Adipocyte (in vitro differentiated cells): ENCODE data around the gene SIDT2.
A peak's percentile ranks its signal among the peaks of the same experiment; 100 is the strongest.

ENCODE experiments used
- DNase-seq: peaks from one replicate; pipeline ENCODE4 v3.0.0-alpha.2; 2015; ENCODE audit warnings: low read depth
- H3K27me3 ChIP-seq: replicated peaks from 2 replicates; pipeline ENCODE4 v1.7.0; 2013; ENCODE audit warnings: mild to moderate bottlenecking, low read length, moderate library complexity; ENCODE audit not compliant: control insufficient read depth, insufficient read depth
- H3K36me3 ChIP-seq: 2 replicates; pipeline ENCODE4 v1.7.0; 2013; ENCODE audit warnings: low read length, mild to moderate bottlenecking, moderate library complexity; ENCODE audit not compliant: control insufficient read depth, insufficient read depth, severe bottlenecking
- H3K4me1 ChIP-seq: 2 replicates; pipeline ENCODE4 v1.7.0; 2013; ENCODE audit warnings: mild to moderate bottlenecking, low read length, moderate library complexity; ENCODE audit not compliant: control insufficient read depth, insufficient read depth
- H3K4me3 ChIP-seq: 2 replicates; pipeline ENCODE4 v1.7.0; 2013; ENCODE audit warnings: mild to moderate bottlenecking, low read length, moderate library complexity
- H3K9ac ChIP-seq: 2 replicates; pipeline ENCODE4 v1.7.0; 2013; ENCODE audit warnings: mild to moderate bottlenecking, low read length, moderate library complexity
- H3K9me3 ChIP-seq: 2 replicates; pipeline ENCODE4 v1.7.0; 2013; ENCODE audit warnings: mild to moderate bottlenecking, low read length, moderate library complexity; ENCODE audit not compliant: control insufficient read depth

Gene SIDT2

DNA sequence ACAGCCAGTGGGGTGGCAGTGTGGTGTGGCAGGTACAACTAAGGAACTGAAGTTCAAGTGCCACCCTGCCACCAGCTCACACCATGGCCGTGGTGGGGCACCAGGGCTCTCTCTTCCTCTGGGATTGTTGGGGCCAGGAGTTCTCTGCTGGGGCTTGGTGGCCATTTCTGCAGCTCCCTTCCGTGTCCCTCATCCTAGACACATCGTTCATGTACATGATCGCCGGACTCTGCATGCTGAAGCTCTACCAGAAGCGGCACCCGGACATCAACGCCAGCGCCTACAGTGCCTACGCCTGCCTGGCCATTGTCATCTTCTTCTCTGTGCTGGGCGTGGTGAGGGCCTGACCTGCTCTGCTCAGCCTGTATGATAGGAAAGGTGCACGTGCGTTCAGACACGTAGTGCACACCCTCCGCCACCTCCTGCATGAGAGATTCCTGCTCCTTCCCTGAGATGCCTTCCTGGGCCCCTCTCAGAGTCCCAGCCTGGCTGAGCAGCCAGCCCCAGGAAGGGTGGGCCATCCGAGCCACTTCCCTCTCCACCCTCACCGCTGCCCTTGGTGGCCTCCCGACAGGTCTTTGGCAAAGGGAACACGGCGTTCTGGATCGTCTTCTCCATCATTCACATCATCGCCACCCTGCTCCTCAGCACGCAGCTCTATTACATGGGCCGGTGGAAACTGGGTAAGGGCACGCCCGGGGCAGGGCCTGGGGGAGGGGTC, 13.3 kb downstream of the SIDT2 start:
- peaks cover 73% of the 10 kb centered on the region for H3K36me3 ChIP-seq
- peaks cover 6% of the 10 kb centered on the region for H3K4me1 ChIP-seq
- DNase-seq: no peak
- H3K9ac ChIP-seq: no peak overlapping the region
- no peak overlapping the region for H3K4me3 ChIP-seq
- H3K9me3 ChIP-seq: no peaks in the 10 kb centered on the region
- H3K27me3 ChIP-seq: no peaks in the 10 kb centered on the region

DNA sequence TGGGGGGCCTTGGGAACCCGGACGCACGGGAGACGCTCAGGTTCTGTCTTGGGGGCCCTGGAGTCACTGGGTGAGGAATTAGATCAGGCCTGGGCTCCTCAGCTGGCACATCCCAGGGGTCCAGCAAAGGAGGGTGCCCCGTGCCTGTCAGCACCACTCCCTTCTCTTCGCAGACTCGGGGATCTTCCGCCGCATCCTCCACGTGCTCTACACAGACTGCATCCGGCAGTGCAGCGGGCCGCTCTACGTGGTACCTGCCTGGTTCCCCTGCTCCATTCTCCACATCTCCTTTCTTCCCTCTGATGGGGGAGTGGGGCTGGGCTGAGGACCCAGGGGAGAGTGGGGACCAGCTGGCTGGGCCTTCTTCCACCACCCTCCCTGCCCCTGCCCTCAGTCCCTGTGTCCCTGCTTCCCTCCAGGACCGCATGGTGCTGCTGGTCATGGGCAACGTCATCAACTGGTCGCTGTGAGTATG, 13.9 kb downstream of the SIDT2 start:
- Histone ChIP-seq H3K27me3 (no peaks in the 10 kb centered on the region), H3K36me3 (peaks cover 69% of the 10 kb centered on the region), H3K9me3 (no peaks in the 10 kb centered on the region), H3K9ac (no peak overlapping the region), H3K4me3 (no peak overlapping the region), H3K4me1 (peaks cover 7% of the 10 kb centered on the region)
- DNase-seq: no peak

DNA sequence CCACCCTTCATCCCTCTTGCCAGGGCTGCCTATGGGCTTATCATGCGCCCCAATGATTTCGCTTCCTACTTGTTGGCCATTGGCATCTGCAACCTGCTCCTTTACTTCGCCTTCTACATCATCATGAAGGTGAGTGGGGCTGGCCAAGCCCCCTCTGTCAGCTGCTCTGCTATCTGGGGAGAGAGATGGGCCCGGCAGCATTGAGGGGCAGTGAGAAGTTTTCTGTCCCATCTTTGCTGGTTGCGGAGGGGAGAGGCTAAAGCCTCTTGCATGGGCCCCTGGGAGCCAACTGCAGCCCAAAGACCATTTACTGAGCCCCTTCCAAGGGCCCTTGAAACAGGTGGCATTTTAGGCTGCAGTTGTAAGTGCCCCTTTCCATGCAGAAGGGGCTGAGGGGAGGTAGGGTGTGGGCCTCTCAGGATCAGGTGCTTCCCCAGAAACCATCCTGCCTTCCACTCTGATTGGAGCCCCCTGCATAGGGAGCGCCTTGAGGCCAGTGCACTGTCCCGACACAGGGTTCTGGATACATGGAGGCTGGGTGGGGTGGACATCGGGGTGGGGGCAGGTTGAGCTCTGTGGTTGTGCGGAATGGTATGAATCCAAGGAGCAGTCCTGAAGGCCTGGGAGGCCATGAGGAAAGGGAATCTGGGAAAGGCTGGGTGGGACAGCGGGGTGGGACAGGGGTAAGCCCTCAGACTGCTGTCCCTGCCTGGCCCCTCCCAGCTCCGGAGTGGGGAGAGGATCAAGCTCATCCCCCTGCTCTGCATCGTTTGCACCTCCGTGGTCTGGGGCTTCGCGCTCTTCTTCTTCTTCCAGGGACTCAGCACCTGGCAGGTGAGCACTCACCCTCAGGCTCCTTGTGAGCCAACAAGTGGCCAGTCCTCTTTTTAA, 14.8 kb downstream of the SIDT2 start:
- no peak overlapping the region for H3K9ac ChIP-seq
- no peaks in the 10 kb centered on the region for H3K9me3 ChIP-seq
- H3K4me1 ChIP-seq: peaks cover 16% of the 10 kb centered on the region
- no peaks in the 10 kb centered on the region for H3K27me3 ChIP-seq
- peaks cover 59% of the 10 kb centered on the region for H3K36me3 ChIP-seq
- H3K4me3 ChIP-seq: no peak overlapping the region
- DNase-seq: no peak

DNA sequence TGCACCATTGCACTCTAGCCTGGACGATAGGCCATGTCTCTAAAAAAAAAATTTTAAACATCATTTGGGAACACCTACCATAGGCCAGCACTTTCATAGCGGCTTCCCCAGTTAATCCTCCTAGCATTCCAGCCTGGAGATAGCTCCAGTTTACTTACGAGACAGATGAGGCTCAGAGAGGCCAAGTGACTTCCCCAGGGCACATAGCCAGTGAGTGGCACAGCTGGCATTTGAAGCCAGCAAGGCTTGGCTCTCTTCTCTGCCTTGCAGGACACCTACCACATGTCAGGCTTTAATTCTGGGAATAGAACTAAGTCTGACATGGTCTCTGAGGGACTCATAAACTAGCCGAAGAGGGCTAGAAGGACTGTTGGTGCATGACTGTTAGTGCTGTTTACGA, 15.7 kb downstream of the SIDT2 start:
- Histone ChIP-seq H3K9ac (no peak overlapping the region), H3K9me3 (no peaks in the 10 kb centered on the region), H3K36me3 (peaks cover 50% of the 10 kb centered on the region), H3K4me1 (peaks cover 22% of the 10 kb centered on the region), H3K27me3 (no peaks in the 10 kb centered on the region), H3K4me3 (no peak overlapping the region)
- DNase-seq: no peak

DNA sequence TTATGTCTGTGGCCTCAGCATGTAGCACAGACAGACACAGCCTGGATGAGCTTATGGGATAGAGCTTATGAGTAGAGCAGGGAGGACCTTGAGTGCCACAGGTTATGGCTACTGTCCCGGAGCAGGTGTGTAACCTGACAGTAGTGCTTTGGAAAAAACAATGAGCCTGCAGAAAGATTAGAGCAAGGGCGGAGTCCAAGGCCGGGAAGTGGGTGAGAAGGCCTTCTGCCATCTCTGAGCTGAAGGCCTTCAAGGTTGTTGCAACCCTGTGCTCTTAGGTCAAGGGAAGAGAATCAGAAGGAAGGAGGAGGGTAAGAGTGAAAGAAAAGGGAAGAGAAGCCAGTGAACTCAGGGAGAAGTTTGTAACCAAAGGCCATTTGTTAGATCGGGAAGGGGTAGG, 16.7 kb downstream of the SIDT2 start:
- H3K27me3 ChIP-seq: no peaks in the 10 kb centered on the region
- no peak for DNase-seq
- H3K9me3 ChIP-seq: no peaks in the 10 kb centered on the region
- no peak overlapping the region for H3K4me3 ChIP-seq
- H3K4me1 ChIP-seq: peaks cover 32% of the 10 kb centered on the region
- H3K36me3 ChIP-seq: peaks cover 40% of the 10 kb centered on the region
- no peak overlapping the region for H3K9ac ChIP-seq

DNA sequence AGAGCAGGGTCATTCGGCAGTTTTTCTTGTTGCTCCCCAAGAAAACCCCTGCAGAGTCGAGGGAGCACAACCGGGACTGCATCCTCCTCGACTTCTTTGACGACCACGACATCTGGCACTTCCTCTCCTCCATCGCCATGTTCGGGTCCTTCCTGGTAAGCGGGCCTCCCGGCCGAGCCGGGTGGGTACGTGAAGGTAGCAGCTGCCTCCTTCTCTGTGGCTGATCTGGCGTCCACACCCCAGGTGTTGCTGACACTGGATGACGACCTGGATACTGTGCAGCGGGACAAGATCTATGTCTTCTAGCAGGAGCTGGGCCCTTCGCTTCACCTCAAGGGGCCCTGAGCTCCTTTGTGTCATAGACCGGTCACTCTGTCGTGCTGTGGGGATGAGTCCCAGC, 17.2 kb downstream of the SIDT2 start:
- H3K4me1 ChIP-seq: peaks cover 37% of the 10 kb centered on the region
- H3K9ac ChIP-seq: no peak overlapping the region
- no peak overlapping the region for H3K4me3 ChIP-seq
- no peaks in the 10 kb centered on the region for H3K9me3 ChIP-seq
- peaks cover 35% of the 10 kb centered on the region for H3K36me3 ChIP-seq
- no peaks in the 10 kb centered on the region for H3K27me3 ChIP-seq
- no peak for DNase-seq

DNA sequence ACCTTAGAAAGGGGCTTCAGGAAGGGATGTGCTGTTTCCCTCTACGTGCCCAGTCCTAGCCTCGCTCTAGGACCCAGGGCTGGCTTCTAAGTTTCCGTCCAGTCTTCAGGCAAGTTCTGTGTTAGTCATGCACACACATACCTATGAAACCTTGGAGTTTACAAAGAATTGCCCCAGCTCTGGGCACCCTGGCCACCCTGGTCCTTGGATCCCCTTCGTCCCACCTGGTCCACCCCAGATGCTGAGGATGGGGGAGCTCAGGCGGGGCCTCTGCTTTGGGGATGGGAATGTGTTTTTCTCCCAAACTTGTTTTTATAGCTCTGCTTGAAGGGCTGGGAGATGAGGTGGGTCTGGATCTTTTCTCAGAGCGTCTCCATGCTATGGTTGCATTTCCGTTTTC, 18.5 kb downstream of the SIDT2 start:
- H3K9me3 ChIP-seq: no peaks in the 10 kb centered on the region
- H3K36me3 ChIP-seq: peaks cover 26% of the 10 kb centered on the region
- DNase-seq: no peak
- H3K9ac ChIP-seq: no peak overlapping the region
- peaks cover 47% of the 10 kb centered on the region for H3K4me1 ChIP-seq
- no peaks in the 10 kb centered on the region for H3K27me3 ChIP-seq
- H3K4me3 ChIP-seq: no peak overlapping the region

DNA sequence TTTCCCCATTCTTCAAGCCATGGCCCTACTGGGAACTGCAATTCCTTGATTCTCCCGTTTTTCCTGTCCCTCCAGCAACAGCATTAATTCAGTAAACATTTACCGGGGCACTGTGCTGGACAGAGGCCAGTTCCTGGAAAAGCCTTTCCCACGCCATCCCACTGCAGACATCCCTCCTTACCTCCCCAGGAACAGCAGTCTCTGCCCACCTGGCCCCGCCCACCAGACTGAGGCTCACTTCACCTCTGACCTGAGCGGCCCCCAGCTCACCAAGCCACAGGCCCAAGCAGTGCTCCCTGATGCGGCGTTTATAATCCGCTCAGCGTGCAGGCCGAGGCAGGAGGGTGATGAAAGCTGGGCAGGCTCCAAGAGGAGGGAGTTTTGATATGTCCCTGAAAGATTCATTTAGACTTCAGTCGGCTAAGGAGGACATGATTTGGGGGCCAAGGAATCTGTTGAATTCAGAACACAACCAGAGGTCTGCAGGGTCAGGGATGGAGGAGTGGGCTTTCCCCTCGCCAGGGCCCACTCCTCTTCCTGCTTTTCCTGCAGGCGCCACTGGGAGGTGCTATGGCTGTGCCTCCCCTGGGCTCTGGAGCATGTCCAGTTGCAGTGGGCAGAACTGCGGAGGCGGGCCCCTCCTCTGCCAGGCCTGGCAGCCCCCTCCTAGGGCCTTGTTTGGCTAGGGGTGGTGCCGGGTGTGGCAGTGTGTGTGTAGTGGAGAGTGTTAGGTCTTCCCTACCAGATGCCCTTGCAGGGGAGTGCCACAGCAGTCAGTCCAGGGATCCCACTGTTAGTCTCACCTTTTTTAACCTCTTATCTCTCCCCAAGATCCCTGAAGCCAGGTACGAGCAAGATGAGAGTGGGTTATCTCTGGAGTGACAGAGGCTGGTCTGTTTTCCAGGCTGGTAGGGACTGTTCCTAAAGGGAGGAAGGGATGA, 19.2 kb downstream of the SIDT2 start:
- Histone ChIP-seq H3K9me3 (no peaks in the 10 kb centered on the region), H3K27me3 (no peaks in the 10 kb centered on the region), H3K36me3 (peaks cover 18% of the 10 kb centered on the region), H3K9ac (peak overlapping the region; percentile 89), H3K4me1 (peaks cover 55% of the 10 kb centered on the region), H3K4me3 (peak overlapping the region; percentile 58)
- peak; percentile 41 for DNase-seq

DNA sequence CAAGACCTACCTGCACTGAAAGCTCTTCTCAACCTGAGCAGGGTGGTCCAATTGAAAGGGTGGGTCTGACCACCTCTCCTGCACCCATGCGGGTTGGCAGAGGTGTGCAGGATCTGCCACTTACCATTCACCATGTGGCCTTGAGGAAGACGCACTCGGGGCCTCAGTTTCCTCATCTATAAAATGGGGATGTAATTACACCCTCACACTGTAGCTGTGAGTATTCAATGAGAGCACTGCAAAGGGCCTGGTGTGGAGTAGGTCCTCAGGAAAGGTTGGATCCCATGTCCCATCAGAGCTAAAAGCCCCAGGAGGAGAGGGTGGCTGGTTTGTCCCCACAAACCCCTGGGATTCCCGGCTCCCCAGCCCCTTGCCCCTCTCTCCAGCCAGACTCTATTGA, 20.1 kb downstream of the SIDT2 start:
- peaks cover 61% of the 10 kb centered on the region for H3K4me1 ChIP-seq
- no peaks in the 10 kb centered on the region for H3K27me3 ChIP-seq
- no peaks in the 10 kb centered on the region for H3K9me3 ChIP-seq
- peak overlapping the region; percentile 58 for H3K4me3 ChIP-seq
- H3K36me3 ChIP-seq: peaks cover 18% of the 10 kb centered on the region
- DNase-seq: no peak
- peak overlapping the region; percentile 89 for H3K9ac ChIP-seq

DNA sequence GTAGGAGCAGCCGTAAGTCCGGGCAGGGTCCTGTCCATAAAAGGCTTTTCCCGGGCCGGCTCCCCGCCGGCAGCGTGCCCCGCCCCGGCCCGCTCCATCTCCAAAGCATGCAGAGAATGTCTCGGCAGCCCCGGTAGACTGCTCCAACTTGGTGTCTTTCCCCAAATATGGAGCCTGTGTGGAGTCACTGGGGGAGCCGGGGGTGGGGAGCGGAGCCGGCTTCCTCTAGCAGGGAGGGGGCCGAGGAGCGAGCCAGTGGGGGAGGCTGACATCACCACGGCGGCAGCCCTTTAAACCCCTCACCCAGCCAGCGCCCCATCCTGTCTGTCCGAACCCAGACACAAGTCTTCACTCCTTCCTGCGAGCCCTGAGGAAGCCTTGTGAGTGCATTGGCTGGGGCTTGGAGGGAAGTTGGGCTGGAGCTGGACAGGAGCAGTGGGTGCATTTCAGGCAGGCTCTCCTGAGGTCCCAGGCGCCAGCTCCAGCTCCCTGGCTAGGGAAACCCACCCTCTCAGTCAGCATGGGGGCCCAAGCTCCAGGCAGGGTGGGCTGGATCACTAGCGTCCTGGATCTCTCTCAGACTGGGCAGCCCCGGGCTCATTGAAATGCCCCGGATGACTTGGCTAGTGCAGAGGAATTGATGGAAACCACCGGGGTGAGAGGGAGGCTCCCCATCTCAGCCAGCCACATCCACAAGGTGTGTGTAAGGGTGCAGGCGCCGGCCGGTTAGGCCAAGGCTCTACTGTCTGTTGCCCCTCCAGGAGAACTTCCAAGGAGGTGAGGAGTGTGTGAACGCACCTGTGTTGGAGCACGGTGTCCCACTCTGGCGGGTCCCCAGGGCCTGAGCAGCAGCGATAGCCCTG, 20.7 kb downstream of the SIDT2 start, which contains the start of gene TAGLN:
Gene TAGLN, plus strand, starts transcription at position 318 of the 863 bp plus-strand sequence. CDS start 3,644 bp downstream, outside the sequence.
- Histone ChIP-seq H3K4me3 (peak within 1 kb of the TSS; percentile 79), H3K9ac (peak within 1 kb of the TSS; percentile 89), H3K9me3 (no peaks in the 10 kb centered on the region), H3K4me1 (peaks cover 62% of the 10 kb centered on the region), H3K27me3 (no peaks in the 10 kb centered on the region), H3K36me3 (peaks cover 25% of the 10 kb centered on the region)
- DNase-seq: peak; percentile 92
